ENCODE measurements around the gene ANKRD66. TPM values are rescaled to one million over a fixed set of nuclear protein-coding genes. Genes with fewer than 3 reads are reported as not detected.

The ANKRD66 gene
- not detected in 2 replicates for total RNA-seq

GRCh38 chr6:46746696-46747095 lies at the start of gene ANKRD66:
TSS of gene ANKRD66 (plus strand) at chr6:46746933. CDS start at chr6:46751949, 5,016 bp downstream.

DNA sequence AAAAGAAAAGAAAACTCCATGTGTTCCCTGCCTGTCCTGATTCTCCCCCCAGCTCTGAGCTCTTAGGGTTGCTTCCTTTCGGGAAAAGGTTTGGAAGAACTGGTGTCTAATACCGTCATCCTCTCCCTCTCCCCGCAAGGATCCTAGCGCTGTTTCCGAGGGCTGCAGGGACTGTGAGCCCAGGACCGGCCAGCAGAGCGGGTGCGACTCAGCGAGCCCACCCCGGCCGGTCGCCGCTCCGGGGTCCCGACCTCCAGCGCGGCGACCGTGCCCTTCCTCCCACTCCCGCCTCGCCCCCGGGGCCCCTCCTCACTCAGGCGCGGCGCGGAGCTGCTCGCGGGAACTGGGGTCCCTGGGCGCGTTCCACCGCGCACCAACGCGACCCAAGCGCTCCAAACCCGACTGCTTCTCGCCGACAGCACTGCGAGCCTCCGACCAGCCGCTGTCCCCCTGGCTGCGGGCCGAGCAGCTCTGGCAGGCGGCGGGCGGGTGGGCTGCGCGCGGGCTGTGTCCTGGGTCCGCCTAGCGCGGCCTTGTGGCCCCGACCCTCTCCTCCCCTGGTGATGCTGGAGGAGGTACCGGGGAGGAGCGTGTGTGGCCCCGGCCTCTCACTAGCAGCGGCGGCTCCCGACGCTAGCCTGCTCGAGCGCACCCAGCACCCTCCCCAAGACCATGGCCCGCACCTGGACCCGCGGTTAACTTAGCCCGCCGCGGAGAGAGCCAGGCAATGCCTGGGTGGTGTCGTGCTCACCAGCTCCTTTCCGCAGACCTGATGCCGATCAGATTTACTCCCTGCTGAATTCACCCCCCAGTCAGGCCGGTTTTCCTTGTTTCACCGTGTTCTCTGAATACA lies 11.6 kb upstream of the ANKRD66 start, which contains the start of gene PLA2G7:
PLA2G7 (minus strand) TSS at position 509 of the 853 bp plus-strand sequence. CDS start 12,484 bp downstream, outside the sequence.

DNA sequence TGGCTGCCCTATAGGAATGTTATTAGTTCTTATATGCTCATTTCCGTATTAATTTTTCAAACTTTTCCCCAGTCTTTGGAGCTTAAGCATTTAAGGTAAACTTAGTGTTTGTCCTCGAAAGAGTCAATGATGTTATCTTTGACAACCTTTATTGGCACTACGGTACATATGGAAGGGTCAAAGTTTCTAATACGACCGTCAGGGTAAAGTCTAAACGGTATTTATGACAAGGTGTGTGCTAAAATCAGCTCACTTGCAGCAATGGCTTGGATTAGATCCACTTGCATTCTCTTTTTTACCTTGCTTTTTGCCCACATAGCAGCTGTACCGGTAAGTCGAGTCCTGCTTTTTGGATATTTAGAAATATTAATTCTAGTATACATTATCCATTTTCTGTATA lies 46.4 kb downstream of the ANKRD66 start, which contains the start of gene MEP1A:
MEP1A (plus strand) TSS at position 252 of the 400 bp plus-strand sequence; CDS start at position 262, 10 bp downstream.

Other genes starting within 250 kb of the ANKRD66 start
- under 0.01 and 0.15 TPM in 2 replicates for gene CYP39A1, start 94.1 kb upstream of the ANKRD66 start, total RNA-seq
- 0.32 and 1.5 TPM in 2 replicates for gene SLC25A27, start 94.0 kb upstream of the ANKRD66 start, total RNA-seq
- gene TDRD6, start 59.0 kb upstream of the ANKRD66 start, total RNA-seq = not detected in 2 replicates
- gene PLA2G7, start 11.6 kb upstream of the ANKRD66 start, total RNA-seq = not detected in 2 replicates
- not detected in 2 replicates for gene MEP1A, start 46.5 kb downstream of the ANKRD66 start, total RNA-seq
- 2.9 and 7.6 TPM in 2 replicates for gene ADGRF5, start 175.0 kb downstream of the ANKRD66 start, total RNA-seq